IMR-90 (cell line): ENCODE data around the gene SPECC1L. TPM values are rescaled to one million over a fixed set of nuclear protein-coding genes. Genes with fewer than 3 reads are reported as not detected.

Experiments used
- ATAC-seq: fragments of 200-7000 bp; cut with Tn5 transposase; 2 replicates; pipeline ENCODE4 v1.9.1; 2020; ENCODE audit warnings: low read depth, mild to moderate bottlenecking, moderate library complexity
- BruUV-seq: library from RNA; stranded (reverse); fragments of 400-500 nt; replicated peaks from 2 replicates; lab custom pipeline; 2021; lab: Mats Ljungman, UMichigan
- CTCF ChIA-PET: fragments of 300-600 bp; formaldehyde crosslinking; extraction: SDS; loops from one replicate; lab custom pipeline; 2021; ENCODE audit warnings: antibody characterized with exemption; lab: Yijun Ruan, JAX
- POLR2A ChIA-PET: fragments of 300-600 bp; sonication (Branson Sonifier 250); formaldehyde crosslinking; loops from one replicate; lab custom pipeline; 2022; ENCODE audit warnings: antibody characterized with exemption; ENCODE audit not compliant: unreplicated experiment; lab: Charles Lee
- DNase-seq: peaks from one replicate; pipeline ENCODE4 v3.0.0; 2013
- H2AFZ ChIP-seq: replicated peaks from 2 replicates; pipeline ENCODE3; 2013; ENCODE audit warnings: low read length, mild to moderate bottlenecking; ENCODE audit not compliant: poor library complexity
- H2AK5ac ChIP-seq: 2 replicates; pipeline ENCODE4 v1.6.1; 2013; ENCODE audit warnings: low read depth, low read length, inconsistent platforms
- H2AK9ac ChIP-seq: replicated peaks from 2 replicates; pipeline ENCODE3; 2013; ENCODE audit warnings: mild to moderate bottlenecking, low read depth, low read length, moderate library complexity; ENCODE audit not compliant: poor library complexity
- H2BK120ac ChIP-seq: 2 replicates; pipeline ENCODE4 v1.6.1; 2013; ENCODE audit warnings: low read depth, low read length, inconsistent platforms
- H2BK15ac ChIP-seq: 3 replicates; pipeline ENCODE4 v1.6.1; 2013; ENCODE audit warnings: low read depth, low read length, inconsistent platforms
- H2BK20ac ChIP-seq: 2 replicates; pipeline ENCODE4 v1.6.1; 2013; ENCODE audit warnings: low read depth, mild to moderate bottlenecking, inconsistent platforms, low read length, moderate library complexity
- H2BK5ac ChIP-seq: 2 replicates; pipeline ENCODE4 v1.6.1; 2013; ENCODE audit warnings: mild to moderate bottlenecking, low read depth, low read length, inconsistent platforms; ENCODE audit not compliant: poor library complexity, severe bottlenecking
- H3K14ac ChIP-seq: replicated peaks from 2 replicates; pipeline ENCODE4 v1.6.1; 2013; ENCODE audit warnings: low read depth, low read length, inconsistent platforms
- H3K18ac ChIP-seq: 2 replicates; pipeline ENCODE4 v1.6.1; 2013; ENCODE audit warnings: low read depth, low read length, control low read depth
- H3K23ac ChIP-seq: 2 replicates; pipeline ENCODE4 v1.6.1; 2013; ENCODE audit warnings: low read depth, low read length, inconsistent platforms
- H3K27ac ChIP-seq: 2 replicates; pipeline ENCODE4 v1.5.1; 2013; ENCODE audit warnings: mild to moderate bottlenecking, control low read depth, low read length; ENCODE audit not compliant: insufficient read depth
- H3K27me3 ChIP-seq: 2 replicates; pipeline ENCODE4 v1.6.1; 2013; ENCODE audit warnings: low read length; ENCODE audit not compliant: control insufficient read depth, insufficient read depth
- H3K36me3 ChIP-seq: 2 replicates; pipeline ENCODE4 v1.6.1; 2013; ENCODE audit warnings: low read length, mixed read lengths; ENCODE audit not compliant: control insufficient read depth, insufficient read depth
- H3K4ac ChIP-seq: 2 replicates; pipeline ENCODE4 v1.6.1; 2013; ENCODE audit warnings: low read depth, low read length, inconsistent platforms
- H3K4me1 ChIP-seq: 2 replicates; pipeline ENCODE4 v1.6.1; 2013; ENCODE audit warnings: low read length, mixed read lengths; ENCODE audit not compliant: control insufficient read depth, insufficient read depth
- H3K4me2 ChIP-seq: 2 replicates; pipeline ENCODE4 v1.6.1; 2013; ENCODE audit warnings: low read depth, mild to moderate bottlenecking, control low read depth, low read length, moderate library complexity
- H3K4me3 ChIP-seq: 2 replicates; pipeline ENCODE4 v1.5.1; 2013; ENCODE audit warnings: low read depth, mild to moderate bottlenecking, control low read depth, low read length, moderate library complexity; ENCODE audit not compliant: insufficient read depth
- H3K56ac ChIP-seq: 2 replicates; pipeline ENCODE4 v1.6.1; 2013; ENCODE audit warnings: low read length, inconsistent platforms; ENCODE audit not compliant: insufficient read depth; ENCODE audit errors: extremely low read depth
- H3K79me1 ChIP-seq, 2 experiments: 2 replicates each; pipeline ENCODE4 v1.6.1; 2013; ENCODE audit warnings: low read length in 2 of 2, inconsistent platforms in 1 of 2, low read depth in 1 of 2
- H3K9ac ChIP-seq: 2 replicates; pipeline ENCODE4 v1.6.1; 2013; ENCODE audit warnings: low read depth, low read length, control low read depth
- H3K9me1 ChIP-seq: 2 replicates; pipeline ENCODE4 v1.6.1; 2013; ENCODE audit warnings: low read length, inconsistent platforms; ENCODE audit not compliant: insufficient read depth
- H3K9me3 ChIP-seq: 2 replicates; pipeline ENCODE4 v1.6.1; 2013; ENCODE audit warnings: low read length; ENCODE audit not compliant: control insufficient read depth, insufficient read depth
- H4K20me1 ChIP-seq: 2 replicates; pipeline ENCODE4 v1.6.1; 2013; ENCODE audit warnings: low read length, inconsistent platforms; ENCODE audit not compliant: insufficient read depth
- H4K5ac ChIP-seq: 2 replicates; pipeline ENCODE4 v1.6.1; 2013; ENCODE audit warnings: mild to moderate bottlenecking, low read depth, low read length, control low read depth
- H4K8ac ChIP-seq, 2 experiments: 2 replicates each; pipeline ENCODE4 v1.6.1; 2013; ENCODE audit warnings: low read depth in 2 of 2, low read length in 2 of 2, control low read depth in 1 of 2, inconsistent platforms in 1 of 2
- H4K91ac ChIP-seq: 2 replicates; pipeline ENCODE4 v1.6.1; 2013; ENCODE audit warnings: low read depth, low read length, inconsistent platforms; ENCODE audit not compliant: insufficient read depth
- BHLHE40 ChIP-seq: fragments of 150-350 bp; IDR thresholded peaks from 2 replicates; pipeline ENCODE4 v1.6.1; 2016; ENCODE audit warnings: mild to moderate bottlenecking, low read depth, low read length
- CHD1 ChIP-seq: IDR thresholded peaks from 2 replicates; pipeline ENCODE4 v1.6.1; 2012; ENCODE audit warnings: low read depth, low read length, improper control_type of control experiment
- MAFK ChIP-seq: IDR thresholded peaks from 2 replicates; pipeline ENCODE4 v1.6.1; 2012; ENCODE audit warnings: low read depth, low read length, improper control_type of control experiment
- WGBS, 2 experiments: methylation state at CpG; one replicate each; pipeline versions ENCODE4 v1.1.5 to v1.1.7; 2013; ENCODE audit warnings: missing lambda C conversion rate in 2 of 2; ENCODE audit not compliant: insufficient read length in 1 of 2; ENCODE audit errors: extremely low coverage in 2 of 2; 5-methylcytosine and 5-hydroxymethylcytosine counted together
- dilution Hi-C: fragments of 300-500 bp; cut with HindIII; formaldehyde crosslinking; loops from one replicate; pipeline ENCODE4 v1.14.3; 2018; ENCODE audit warnings: low sequenced_read_pairs; ENCODE audit not compliant: unreplicated experiment
- in situ Hi-C: fragments of 300-500 bp; cut with MboI; formaldehyde crosslinking; loops from 3 replicates; pipeline ENCODE4 v1.14.3; 2019; ENCODE audit warnings: low sequenced_read_pairs, inconsistent platforms, mixed read lengths
- intact Hi-C: fragments of 100-400 bp; cut with micrococcal nuclease; formaldehyde crosslinking; loops from 2 replicates; pipeline ENCODE4 v1.10.0; 2022
- polyA plus RNA-seq, 3 experiments: library from polyadenylated mRNA; depleted of rRNA; stranded (reverse); fragments of >200 nt; gene quantifications; 2 replicates each; pipeline ENCODE4 v1.2.3, GENCODE V29; 2012; ENCODE audit warnings: low replicate concordance in 1 of 3
- total RNA-seq: library from RNA; depleted of rRNA; stranded (reverse); fragments of >200 nt; gene quantifications from 2 replicates; pipeline ENCODE4 v1.2.3, GENCODE V29; 2012

The SPECC1L gene
- total and polyA plus RNA-seq, 2 of the 4 experiments (the other 2 are of a cell fraction), result 18.7 to 44.1 TPM

DNA sequence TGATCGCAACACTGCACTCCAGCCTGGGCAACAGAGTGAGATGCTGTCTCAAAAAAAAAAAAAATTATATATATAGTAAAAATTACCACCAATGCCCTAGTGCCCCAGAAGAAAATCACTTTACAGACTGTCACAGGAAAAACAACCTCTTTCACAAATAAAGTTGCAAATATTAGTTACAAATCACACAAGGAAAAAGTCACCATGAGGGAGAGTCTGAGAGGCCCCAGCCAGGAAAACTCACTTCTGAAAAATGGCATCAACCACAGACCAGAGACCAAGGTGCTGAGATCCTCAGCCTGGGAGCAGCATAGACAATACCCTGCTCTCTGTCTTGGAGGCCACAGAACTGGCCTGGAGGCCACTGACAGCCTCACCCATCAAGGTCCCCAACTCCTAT lies 46.2 kb upstream of the SPECC1L start:
- ATAC-seq (no peak), DNase-seq (no peak)
- Histone ChIP-seq H2AK5ac (no peak overlapping the region), H3K4me3 (no peak overlapping the region), H4K5ac (no peak overlapping the region), H3K9me1 (no peaks in the 10 kb centered on the region), H3K4ac (no peak overlapping the region), H4K91ac (no peak overlapping the region), H2BK5ac (no peak overlapping the region), H3K18ac (no peak overlapping the region), H3K27me3 (no peaks in the 10 kb centered on the region), H3K4me2 (no peak overlapping the region), H2BK20ac (no peak overlapping the region), H2AK9ac (no peak overlapping the region), H3K9me3 (peaks cover 6% of the 10 kb centered on the region), H3K79me1 (no peaks in the 10 kb centered on the region), H3K36me3 (peaks cover 6% of the 10 kb centered on the region; the same call in 1 of the 2 replicates), H3K14ac (no peak overlapping the region), H3K23ac (no peak overlapping the region), H3K4me1 (no peaks in the 10 kb centered on the region), H2AFZ (no peak overlapping the region), H4K20me1 (no peaks in the 10 kb centered on the region), H3K56ac (no peak overlapping the region), H3K9ac (no peak overlapping the region), H2BK15ac (no peak overlapping the region; the same call in 2 of the 3 replicates), H2BK120ac (no peak overlapping the region), H4K8ac (no peak overlapping the region), H3K27ac (no peak overlapping the region)
- CTCF ChIA-PET, result no interaction called here
- no TSS peak for BruUV-seq
- POLR2A ChIA-PET, result no interaction called here
- TF ChIP-seq BHLHE40 (no peak), MAFK (no peak), CHD1 (no peak)
- no CpG with 5 or more reads among the region's 1 CpG for whole genome bisulfite sequencing, 2 experiments
- in situ Hi-C loops, result no loop called here
- intact Hi-C loops, result no loop called here
- dilution Hi-C loops, result no loop called here
